GM18951 (cell line): ENCODE results near the gene ABCF2.

ENCODE experiments used
- POLR2A ChIP-seq: IDR thresholded peaks from 4 replicates; pipeline ENCODE4 v1.6.1; 2011; ENCODE audit warnings: mild to moderate bottlenecking; ENCODE audit not compliant: insufficient read length, insufficient read depth; ENCODE audit errors: extremely low read depth
- in situ Hi-C: fragments of 300-500 bp; cut with MboI; formaldehyde crosslinking; loops from one replicate; pipeline ENCODE4 v1.12.0; 2022; ENCODE audit warnings: low sequenced_read_pairs, mixed read lengths, inconsistent platforms; ENCODE audit not compliant: unreplicated experiment

ABCF2 gene

DNA sequence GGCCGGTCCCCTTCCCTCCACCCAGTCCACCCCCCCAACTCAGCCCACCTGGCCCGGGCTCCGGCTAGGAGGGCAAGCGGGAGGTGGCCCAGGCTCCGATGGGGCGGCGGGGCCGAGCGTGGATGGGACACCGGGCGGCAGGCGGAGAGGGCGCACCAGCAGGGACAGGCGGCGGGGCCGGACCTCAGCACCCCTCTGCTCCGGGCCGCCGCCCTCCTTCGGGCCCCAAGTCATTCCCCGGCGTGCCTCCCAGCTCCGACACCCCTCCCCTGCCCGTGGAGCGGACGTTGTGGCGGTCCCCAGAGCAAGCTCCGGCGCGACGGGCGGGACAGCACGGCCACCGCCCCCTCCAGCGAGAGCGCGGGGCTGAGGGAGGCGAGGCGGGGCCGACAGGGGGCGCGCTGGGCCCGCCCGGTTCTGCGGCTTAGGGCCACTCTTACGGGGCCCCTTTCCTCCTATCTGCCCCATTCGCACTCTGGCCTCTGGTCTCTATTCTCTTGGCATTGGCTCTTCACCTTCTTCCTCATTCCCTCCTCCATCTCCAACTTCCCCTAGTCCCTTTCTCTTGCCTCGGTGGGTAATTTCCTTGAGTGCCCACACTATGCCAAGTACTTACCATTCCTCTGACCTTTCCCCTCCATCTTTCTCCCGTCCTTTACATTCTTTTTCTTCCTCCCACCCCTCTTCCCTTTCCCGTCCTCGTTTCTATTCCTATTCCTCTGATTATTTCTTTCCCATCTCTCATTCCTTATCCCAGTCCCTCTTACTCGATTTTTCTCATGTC is 58.8 kb downstream of the ABCF2 start:
- in situ Hi-C loops = loop anchor here (10.0 kb wide), 1 partner anchor 87 kb away; no protein-coding TSS in a partner anchor
- TF ChIP-seq POLR2A = no peak

DNA sequence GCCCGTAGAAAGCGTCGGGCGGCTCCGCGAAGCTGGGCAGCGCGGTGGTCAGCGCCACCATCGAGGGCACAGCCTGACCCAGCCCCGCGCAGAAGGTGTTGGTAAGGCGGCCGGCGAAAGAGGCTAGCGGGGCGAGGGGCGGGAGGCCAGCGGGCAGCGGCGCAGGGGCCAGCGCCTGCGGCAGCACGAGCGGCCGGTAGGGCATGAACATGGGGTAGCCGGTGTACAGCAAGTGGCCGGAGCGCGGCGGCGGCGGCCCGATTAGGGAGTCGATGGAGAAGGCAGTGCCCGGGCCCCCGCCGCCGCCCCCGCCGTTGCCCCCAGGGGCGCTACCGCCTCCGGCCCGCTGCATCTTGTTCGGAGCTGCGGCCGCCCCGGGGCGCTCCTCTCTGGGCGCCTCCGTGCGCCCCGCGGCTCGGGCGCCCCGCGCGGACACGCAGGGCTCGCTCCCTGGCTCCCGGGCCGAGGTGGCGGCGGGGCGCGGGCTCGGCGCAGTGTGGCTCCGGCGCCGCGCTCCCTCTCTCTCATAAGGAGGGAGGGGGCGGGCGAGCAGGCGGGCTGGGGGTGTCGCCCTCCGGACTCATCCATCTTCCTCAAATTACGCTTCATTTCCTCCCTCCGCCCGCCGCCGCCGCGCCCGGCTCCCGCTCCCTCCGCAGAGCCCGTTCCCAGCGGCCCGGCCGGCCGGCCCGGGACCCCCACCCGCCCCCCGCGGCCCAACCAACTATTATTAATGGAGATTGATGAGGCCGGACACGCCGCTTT is 59.6 kb downstream of the ABCF2 start, which contains the start of gene GBX1:
TSS of gene GBX1 (minus strand) at position 498 of the 765 bp plus-strand sequence. CDS start at position 352, 146 bp downstream.
- no peak for TF ChIP-seq POLR2A
- in situ Hi-C loops = loop anchor here (10.0 kb wide), 1 partner anchor 87 kb away; no protein-coding TSS in a partner anchor

DNA sequence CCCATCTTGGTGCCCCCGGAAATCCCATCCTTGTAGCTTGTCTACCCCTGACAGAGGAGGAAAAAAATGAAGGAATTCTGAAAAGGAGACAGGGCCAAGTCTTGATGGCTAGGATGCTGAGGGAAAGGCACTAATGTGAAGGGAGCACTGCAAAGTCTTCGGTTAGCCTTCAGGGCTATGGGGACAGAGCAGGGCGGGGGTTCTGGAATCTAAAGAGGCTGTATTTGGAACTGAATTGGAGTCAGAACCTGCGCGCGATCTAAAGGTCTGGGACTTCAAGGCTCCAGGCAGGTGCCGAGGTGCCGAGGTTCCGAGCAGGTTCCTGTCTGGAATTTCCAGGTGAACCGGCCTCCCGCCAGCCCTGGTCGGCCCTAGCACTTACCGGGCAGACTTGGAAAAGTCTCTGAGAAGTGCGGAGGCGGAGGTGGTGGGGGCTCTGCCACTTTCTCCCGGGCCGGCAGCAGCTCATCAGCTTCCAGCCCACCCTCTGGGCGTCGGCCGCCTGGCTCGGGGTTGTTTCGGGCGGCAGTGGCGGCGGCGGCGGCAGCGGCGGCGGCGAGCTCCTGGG is 60.3 kb downstream of the ABCF2 start:
- in situ Hi-C loops = loop anchor here (10.0 kb wide), 1 partner anchor 88 kb away; no protein-coding TSS in a partner anchor

More for the DNA sequence above, 60.3 kb downstream of the ABCF2 start:
- TF ChIP-seq POLR2A = no peak
